ENCODE data around the gene PAPOLB.
A peak's percentile ranks its signal among the peaks of the same experiment; 100 is the strongest.

PAPOLB gene

DNA sequence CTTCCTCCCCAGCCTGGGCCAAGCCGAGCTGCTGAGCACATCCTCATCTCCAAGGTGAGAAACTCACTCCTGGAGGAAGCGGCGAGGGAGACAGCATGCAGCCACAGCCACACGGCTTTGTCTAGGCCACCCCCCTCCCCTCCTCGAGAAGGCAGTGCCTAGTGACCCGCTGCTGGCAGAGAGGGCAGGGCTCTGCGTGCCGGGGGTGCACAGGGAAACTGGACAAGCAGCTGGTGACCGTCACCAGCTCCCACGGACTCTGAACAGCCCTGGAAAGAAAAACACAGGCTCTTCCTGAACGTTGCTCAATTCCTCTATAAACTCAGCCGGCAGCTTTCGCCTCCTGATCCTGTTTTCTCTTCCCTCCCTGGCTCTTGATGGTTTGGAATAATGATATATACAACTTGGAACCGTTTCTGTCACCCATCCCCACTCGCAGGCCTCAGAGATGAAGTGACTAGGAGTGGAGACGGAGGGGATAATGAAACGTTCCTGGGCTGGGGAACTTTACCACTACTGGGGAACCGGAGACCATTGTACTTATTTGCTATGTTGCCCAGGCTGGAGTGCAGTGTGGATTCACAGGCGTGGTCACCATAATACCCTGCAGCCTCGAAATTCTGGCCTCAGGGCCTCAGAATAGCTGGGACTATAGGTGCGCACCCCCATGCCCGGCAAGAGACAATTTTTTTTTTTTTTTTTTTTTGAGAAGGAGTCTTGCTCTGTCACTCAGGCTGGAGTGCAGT is 19.3 kb downstream of the PAPOLB start:
- DNase-seq, result no peak

DNA sequence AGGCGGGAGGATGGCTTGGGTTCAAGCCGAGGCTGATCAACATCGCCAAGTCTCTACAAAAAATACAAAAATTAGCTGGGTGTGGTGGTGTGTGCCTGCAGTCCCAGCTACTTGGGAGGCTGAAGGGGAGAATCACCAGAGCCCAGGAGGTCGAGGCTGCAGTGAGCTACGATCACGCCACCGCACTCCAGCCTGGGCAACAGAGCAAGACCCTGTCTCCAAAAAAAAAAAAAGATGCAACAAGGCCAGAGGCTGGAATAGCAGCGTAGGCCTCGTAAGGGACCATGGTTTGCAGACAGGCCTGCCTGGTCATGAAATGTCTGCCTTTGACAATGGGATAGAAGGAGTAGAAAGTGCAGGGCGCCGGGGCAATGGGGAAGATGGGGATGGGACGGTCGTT is 20.0 kb downstream of the PAPOLB start:
- no peak for DNase-seq

DNA sequence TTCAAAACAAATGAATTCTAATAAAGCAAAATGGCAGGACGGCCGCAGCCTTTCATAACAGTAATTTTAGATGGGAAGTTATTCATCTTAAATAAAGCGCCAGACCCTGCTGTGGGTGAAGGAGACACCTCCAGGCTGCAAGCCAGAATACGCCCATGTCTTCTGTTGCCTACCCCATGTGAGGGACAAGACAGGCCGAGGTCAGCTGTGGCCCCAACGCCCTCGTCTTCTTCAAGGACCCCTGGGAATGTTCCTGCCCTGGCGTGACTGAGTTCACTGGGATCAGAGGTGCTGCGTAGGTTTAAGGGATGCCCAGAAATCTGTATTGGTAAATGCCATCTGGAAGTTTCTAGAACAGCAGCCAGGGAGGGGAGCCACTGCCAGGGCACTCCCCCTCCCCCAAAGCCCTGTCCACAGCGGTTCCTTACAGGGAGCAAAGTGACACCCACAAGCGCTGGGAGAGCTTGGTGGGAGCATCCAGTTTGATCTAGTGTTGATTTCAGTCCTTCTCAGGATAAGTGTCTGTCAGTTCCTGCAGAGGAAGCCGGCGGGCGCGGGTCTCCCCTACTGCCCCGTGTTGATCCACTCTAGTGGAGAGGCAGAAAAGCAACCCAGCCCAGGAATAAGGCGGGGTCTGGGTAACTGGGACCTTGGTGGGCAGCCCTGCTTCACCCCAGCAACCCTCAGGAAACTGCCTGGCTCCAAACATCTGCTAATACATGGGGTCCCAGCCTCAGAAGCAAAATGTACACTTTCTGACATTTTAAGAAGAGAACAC is 20.6 kb downstream of the PAPOLB start:
- no peak for DNase-seq

DNA sequence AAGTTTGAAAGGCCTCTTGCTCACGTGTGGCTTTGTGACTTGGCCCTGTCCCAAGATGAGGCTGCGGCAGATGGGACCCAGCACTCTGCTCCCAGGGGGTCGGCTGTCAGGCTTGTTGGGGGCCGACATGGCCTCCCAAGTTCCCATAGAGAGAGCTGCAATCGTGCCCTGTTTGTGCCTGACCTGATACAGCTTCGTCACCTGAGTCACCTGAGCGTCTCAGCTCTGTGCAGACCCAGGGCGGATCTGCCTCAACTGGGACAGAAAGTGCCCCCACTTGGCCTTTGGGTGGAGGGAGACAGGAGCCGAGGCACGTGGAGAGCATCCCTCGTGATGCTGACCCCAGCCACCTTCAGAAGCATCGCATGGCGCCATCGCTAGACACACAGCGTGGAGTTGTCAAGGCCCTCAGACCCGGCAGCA is 21.7 kb downstream of the PAPOLB start:
- no peak for DNase-seq

DNA sequence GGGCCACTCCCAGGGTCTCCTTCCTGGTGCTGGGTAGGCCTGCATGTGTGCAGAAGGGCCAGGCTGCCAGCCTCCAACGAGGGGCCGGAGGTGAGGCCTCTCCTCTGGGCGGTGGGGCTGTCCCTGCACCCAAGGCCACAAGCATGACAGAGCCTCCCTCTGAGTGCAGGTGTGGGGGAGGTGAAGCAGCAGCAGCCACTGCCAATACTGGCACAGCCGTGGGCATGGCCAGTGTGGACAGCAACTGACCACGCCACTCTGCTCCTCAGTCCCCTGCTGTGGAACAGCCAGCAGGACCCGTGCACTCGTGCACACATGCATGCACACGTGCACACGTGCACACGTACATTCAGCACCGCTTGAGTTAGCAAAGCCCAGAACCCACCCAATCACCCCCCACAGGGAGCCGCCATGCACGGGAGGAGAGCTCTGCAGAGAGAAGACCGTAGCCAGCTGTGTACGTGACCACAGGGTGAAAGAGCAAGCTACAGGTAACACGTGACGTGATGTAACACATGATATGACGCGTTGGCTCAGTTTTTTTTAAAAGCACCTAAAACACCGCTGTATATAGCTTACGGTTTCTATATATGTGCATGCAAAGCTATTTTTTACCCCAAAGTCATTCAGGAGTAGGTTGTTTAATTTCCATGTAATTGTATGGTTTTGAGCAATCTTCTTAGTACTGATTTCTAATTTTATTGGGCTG is 23.1 kb downstream of the PAPOLB start:
- DNase-seq, result no peak

DNA sequence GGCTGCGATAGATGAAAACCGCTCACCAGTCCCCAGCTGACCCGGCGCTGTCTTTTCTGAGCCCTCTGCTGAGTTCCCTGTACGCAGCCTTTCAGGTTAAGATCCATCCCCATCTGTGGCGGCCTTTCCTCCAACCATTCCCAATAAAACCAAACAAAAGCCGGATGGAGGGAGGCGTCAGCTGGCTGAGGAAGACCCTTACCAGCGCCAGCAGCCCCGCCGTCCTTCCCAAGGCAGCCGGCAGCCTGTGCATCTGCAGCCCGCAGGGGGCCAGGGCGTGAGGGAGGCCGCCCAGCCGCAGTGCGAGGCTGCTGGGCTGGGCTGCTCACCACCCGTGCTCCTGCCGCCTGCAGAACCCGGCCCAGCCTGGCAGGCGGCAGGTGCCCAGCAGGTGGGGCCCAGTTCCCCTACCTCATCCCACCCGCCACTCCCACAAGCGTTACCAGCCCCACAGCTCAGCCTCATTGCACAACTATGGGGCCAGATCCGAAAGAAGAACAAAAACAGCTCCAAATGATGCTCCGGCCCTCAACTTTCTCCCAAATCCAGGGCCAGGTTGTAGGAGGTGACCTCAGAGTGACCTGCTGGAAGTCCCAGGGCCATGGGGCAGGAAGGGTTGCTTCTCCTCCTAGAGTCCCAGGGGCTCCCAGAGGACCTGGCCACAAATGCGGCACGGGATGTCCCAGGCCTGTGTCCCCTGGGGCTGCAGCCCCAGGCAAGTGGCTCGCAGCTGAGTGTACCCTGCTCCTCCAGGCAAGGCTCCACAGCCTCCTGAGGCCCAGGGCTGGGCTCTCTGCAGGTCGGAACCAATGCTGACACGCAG is 23.8 kb downstream of the PAPOLB start:
- DNase-seq, result no peak

DNA sequence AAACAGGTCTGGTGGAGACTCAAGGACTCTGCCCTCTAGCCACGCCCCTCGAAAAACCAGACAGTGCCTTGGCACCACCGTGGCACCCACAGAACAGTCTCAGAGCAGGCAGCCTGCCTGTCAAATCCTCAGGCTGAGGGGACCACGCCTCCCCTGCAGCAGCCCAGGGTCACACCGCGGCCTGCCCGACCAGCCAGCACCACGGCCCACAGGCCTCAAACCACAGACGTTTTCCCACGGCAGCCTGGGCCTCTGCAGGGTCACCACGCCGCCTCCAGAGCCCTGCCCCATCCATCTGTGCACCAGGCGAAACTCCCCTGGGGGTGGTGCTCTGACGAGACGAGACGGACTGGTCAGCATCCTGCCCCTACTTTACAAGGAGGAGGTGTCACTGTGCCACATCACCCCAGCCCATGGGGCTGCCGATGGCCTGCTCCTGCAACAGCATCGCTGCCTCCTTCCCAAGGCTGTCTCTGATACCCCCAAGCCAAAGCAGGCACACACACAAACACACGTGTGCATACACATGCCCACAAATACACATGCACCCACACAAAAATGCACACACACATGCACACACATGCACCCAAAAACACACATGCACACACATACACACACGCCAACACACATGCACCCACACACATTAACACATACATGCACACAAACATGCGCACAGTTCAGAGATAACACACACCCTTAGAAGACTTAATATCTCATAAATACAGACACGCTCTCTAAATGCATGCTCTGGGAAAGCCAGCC is 24.6 kb downstream of the PAPOLB start:
- DNase-seq, result no peak

DNA sequence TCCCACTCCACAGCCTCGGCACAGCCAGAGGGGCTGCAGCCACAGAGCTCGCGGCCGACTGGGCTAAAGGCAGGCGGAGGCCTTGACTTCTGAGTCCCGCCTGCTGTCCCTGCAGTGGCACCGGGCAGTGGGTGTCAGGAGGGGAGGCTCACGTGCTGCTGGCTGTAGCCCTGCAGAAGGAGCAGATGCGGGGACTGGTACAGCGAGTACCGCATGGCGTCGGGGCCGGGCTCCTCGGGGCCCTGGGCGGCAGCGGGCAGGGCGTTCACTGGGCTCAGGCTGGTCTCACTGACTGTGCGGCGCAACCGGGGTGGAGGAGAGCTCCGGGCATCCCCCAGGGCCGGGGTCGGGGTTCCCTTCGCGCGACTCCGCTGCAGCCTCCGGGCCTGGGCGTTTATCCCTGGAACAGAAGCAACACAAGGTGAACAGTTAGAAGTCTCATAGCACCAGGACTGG is 25.6 kb downstream of the PAPOLB start:
- no peak for DNase-seq

DNA sequence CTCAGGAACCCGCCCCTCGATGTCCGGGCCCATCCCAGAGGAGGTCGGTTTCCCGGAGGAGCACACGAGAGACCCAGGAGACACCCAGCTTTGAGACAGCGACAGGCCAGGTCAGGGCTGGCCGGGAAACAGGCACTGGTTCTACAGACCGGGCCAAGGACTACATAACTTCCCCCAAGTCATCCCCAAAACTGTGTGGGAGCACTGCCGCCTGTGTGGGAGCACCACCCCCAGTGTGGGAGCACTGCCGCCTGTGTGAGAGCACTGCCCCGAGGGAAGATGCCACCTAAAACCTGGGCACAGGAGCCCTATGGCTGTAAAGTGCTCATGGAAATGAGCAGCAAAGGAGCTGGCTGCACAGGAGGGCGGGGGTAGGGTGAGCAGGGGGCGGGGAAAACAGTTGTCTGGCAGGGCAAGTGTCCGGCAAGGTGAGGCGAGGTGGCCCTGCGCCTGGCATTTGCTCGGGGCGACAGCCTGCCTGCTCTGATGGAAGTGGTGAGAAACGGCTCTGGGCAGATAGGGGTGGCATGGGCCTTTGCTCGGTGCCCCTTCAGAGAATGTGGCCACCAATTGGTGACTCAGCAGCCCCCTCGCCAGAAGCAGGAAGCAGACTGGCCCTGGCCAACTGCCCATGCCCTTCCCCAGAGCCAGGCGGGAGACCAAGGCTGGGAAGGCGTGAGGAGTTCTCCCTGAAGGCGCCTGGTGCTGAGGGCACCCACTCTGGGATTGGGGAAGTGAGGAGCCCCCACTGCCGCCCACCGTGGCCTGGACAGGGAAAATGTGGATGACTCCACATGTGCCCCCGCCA is 26.2 kb downstream of the PAPOLB start:
- DNase-seq, result no peak

DNA sequence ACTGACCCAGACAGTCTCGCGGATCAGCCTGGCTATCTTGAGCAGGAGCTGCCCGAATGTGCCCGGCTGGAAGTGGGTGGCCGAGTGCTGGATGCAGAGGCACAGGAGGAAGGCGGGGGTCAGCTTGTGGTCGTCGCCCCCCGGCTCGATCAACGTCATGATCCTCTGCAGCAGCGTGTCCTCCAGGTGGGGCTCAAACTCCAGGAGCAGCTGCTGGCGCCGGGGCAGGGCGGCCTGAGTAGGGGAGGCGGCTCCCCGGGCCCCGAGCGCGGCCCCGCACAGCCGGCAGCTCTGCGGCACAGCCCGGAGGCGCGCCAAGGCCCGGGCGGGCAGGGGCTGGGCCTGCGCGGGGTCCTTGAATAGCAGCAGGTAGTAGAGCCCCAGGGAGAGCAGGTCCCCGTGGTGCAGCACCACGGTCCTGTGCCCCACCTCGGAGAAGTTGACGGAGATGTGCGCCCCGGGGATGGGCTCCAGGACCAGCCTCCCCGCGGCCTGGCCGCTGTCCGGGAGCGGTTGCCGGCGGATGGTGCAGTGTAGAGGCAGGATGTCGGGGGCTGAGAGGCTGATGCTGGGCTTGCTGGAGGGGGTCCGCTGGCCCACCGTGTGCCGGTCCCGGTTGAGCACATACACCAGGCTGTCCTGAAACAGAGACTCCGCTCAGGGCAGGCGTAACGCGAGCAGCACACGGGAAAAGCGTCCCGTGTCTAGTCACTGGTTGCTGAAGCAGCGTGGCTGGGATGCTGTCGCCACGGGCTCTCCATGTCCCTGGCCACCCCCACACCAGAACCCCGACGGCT is 27.0 kb downstream of the PAPOLB start:
- DNase-seq, result no peak

DNA sequence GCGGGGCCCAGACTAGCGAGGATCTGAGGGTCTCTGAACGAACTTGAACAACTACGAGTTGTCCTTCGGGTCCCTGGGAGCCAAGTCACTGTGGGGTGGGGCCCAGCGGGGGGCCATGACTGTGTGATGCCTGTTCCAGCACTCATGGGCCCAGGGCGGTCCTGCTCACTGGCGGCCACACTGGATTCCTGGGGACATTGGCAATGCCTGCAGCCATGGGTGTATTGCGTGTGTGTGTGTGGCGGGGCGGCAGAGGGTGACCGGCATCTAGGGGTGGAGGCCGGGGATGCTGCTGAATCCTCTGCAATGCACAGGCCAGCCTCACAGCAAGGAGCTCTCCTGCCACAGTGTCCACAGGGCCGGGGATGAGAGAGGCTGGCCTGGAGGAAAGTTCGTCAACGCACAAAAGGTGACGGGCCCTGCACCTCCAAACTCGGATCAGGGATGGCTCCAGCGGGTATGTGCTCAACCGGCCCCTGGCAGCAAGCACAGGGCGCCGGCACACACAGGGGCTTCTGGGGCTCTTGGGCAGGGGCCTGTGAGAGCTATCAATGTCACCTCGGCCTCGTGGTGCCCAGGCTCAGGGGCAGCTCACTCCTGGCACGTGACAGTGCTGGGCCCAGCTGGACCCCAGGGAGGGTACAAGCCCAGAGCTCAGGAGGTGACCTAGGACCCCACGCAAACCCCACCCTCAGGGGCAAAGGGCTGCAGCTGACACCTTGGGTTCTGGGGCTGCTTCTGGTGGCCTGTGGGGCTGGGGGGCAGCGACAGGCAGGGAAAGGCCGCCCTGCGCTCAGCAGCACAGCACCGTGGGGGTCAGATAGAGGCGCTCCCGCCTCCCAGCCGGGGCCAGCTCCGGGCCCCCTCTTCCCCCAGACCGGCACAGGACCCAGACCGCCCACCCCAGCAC is 27.9 kb downstream of the PAPOLB start:
- DNase-seq, result no peak

DNA sequence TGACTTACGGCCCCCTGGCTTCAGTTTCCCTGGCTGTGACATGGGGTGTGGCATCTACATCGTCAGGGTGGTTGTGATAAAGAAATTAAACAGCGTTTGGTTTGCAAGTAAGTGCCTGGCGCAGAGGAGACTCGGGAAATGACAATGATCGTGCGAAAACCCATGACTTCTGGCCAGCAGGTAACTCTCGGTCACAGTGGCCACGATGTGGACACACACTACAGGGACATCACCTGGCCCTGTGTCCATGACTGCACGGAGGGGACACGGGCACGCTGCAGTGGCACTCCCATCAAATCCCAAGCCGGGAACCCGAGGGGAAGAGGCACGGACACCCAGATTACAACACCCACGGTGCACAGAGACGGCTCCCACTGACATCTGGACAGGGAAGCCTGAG is 28.7 kb downstream of the PAPOLB start:
- no peak for DNase-seq

DNA sequence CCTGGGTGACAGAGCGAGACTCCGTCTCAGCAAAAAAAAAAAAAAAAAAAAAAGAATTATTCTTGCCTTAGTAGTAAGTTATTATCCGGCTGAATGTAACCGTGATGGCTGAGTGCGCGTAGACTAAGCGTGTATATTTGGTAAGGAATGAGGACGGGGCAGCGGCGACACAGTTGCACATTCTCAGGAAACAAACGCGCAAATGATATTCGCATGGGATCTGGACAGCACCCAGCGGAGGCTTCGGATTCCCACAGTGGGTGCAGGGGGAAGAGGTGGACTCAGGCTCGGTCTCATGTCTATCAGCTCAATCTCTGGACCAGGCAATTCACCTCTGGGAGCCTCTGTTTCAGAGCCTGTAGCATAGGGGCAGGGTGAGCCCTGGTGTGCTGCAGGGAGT is 29.1 kb downstream of the PAPOLB start:
- no peak for DNase-seq

DNA sequence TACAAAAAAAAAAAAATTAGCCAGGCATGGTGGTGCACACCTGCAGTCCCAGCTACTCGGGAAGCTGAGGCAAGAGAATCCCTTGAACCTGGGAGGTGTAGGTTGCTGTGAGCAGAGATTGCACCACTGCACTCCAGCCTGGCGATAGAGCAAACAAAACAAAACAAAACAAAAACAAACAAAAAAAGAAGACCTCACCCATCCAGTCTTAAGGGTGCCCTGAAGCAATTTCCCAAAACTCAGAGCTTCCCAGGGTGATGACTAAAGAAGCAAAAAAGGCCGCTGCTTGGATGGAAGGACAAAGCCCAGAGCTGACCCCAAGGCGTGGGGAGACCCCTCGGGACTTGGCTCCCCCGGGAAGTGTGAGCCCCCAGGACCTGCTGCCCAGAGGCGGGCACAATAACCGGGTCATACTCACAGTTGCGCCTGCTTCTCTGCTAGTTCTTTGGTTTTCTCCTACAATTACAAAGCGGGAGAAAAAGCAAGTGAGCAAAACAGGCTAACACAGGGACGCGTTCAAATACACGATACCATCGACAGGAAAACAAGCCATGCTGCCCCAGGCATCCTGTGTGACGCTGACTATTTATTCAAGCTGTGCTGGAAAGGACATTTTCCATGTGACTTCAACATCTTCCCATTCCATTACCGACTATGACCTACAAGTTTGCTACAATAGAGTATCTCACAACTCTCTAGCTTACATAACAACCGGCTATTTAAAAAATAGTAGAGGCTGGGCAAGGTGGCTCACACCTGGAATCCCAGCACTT is 29.9 kb downstream of the PAPOLB start:
- DNase-seq, result no peak

DNA sequence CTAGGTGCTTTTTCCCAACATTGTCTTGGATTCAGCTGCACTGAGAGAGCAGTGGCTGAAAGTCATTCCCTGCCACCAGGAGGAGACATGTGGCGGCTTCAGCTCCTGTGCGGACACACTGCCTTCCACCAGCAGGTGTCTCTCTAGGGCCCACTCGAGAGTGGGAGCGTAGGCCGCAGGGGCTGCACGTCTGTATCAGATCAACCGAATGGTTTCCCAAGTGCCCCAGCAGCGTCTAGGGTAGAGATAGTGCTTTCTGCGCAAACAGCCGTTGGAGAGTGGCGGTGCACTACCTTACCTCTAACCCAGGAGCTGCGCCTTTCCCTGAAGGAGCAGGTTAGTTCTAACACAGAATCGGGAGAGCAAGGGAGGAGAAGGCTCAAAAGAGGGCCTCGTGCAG is 31.7 kb downstream of the PAPOLB start:
- peak in 27 of 56 donors; percentile 3 to 58 (median 25) for DNase-seq

DNA sequence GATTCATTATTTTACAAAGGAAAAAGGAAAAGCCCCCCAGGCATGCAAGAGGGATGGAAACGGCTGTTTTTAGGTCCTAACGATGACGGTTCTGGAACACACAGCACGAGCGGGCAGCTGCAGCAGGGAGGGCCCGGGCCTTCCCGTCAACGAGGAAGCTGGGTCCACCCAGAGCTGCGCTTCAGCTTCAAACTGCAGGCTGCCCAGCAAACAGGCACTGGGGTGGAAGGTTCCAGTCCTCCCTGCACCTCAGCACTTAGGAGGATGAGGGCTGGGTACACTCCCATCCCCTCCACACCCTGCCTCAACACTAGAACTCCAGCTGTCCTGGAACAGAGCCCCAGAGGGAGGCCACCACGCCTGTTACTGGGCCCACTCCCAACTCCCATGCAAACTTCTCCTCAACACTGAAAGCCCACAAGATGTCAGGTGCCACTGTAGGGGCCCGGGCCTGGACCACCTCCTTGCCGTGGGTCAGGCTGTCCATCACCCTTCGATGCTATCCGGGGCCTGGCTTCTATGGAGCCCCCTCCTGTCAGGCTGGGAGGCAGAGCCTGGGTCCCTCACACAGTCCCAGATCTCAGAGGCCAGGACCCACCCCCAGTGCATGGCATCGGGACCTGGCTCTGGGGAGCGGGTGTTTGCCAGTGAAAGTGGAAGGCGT is 33.0 kb downstream of the PAPOLB start:
- no peak for DNase-seq
